CMK (cell line): ENCODE measurements around the gene ADARB2.

Experiments used
- DNase-seq: peaks from one replicate; pipeline ENCODE4 v3.0.0-alpha.2; 2010; ENCODE audit warnings: low read depth

ADARB2 gene

GRCh38 chr10:1204434-1205326 lies 532.6 kb downstream of the ADARB2 start:
- DNase-seq, result no peak

GRCh38 chr10:1203704-1204103 lies 533.6 kb downstream of the ADARB2 start:
- no peak for DNase-seq

- DNase-seq, result no peak
These were observed 534.1 kb downstream of the ADARB2 start for GRCh38 chr10:1203216-1203615.

- DNase-seq, result no peak
These were observed 535.0 kb downstream of the ADARB2 start for GRCh38 chr10:1202343-1202742.

- no peak for DNase-seq
These were observed 536.2 kb downstream of the ADARB2 start for GRCh38 chr10:1200866-1201807.

GRCh38 chr10:1199897-1200721 lies 537.2 kb downstream of the ADARB2 start:
- no peak for DNase-seq

- no peak for DNase-seq
These were observed 538.0 kb downstream of the ADARB2 start for GRCh38 chr10:1199345-1199673.

- no peak for DNase-seq
These were observed 538.6 kb downstream of the ADARB2 start for GRCh38 chr10:1198453-1199344.

- DNase-seq, result no peak
These were observed 539.9 kb downstream of the ADARB2 start for GRCh38 chr10:1197384-1197783.

GRCh38 chr10:1196656-1197055 lies 540.7 kb downstream of the ADARB2 start:
- no peak for DNase-seq

- DNase-seq, result no peak
These were observed 541.5 kb downstream of the ADARB2 start for GRCh38 chr10:1195828-1196227.

GRCh38 chr10:1194161-1194560 lies 543.2 kb downstream of the ADARB2 start:
- DNase-seq, result no peak

- DNase-seq, result no peak
These were observed 543.8 kb downstream of the ADARB2 start for GRCh38 chr10:1193561-1193960.

- DNase-seq, result no peak
These were observed 545.6 kb downstream of the ADARB2 start for GRCh38 chr10:1191752-1192151.

- no peak for DNase-seq
These were observed 546.4 kb downstream of the ADARB2 start for GRCh38 chr10:1190791-1191490.

GRCh38 chr10:1190052-1190395 lies 547.3 kb downstream of the ADARB2 start:
- no peak for DNase-seq

GRCh38 chr10:1189166-1190051 lies 547.9 kb downstream of the ADARB2 start:
- DNase-seq, result no peak

- DNase-seq, result no peak
These were observed 548.7 kb downstream of the ADARB2 start for GRCh38 chr10:1188558-1189135.
